ENCODE measurements around the gene BSDC1. TPM values are rescaled to one million over a fixed set of nuclear protein-coding genes. Genes with fewer than 3 reads are reported as not detected.
A peak's percentile ranks its signal among the peaks of the same experiment; 100 is the strongest.

BSDC1 gene
- total RNA-seq, 2 experiments from 2014 or later, result 29.4 to 36.9 TPM

GRCh38 chr1:32335790-32336590 lies 58.3 kb downstream of the BSDC1 start, which contains the start of gene MARCKSL1:
Gene MARCKSL1, minus strand, starts transcription at chr1:32336233. Its CDS starts 200 bp downstream, at chr1:32336033.
- intact Hi-C loops (cut with DNase I, micrococcal nuclease), result loop anchor here (1.0 to 5.0 kb wide), 8 partner anchors 15 to 481 kb away; partner anchors contain the start of genes BSDC1 (in 1 of the 2), EIF3I (in 1 of the 2), HDAC1 (in 1 of the 2) and LCK (in 1 of the 2)

GRCh38 chr1:32335535-32335789 lies 58.8 kb downstream of the BSDC1 start:
- Mint-ChIP-seq H3K9me3 (ENCODE audit: low read depth) (no peaks in the 10 kb centered on the region), H3K27me3 (no peaks in the 10 kb centered on the region), H3K36me3 (ENCODE audit: low read depth) (peaks cover 25% of the 10 kb centered on the region), H3K27ac (no peak overlapping the region), H3K4me3 (peak overlapping the region; percentile 77), H3K4me1 (peaks cover 52% of the 10 kb centered on the region)
- CTCF ChIA-PET, result interaction anchor here (0.6 to 2.4 kb wide), 8 partner anchors 10 to 155 kb away, joined by 3 to 8 read pairs (median 6); no protein-coding TSS in a partner anchor
- DNase-seq (no peak), ATAC-seq (peak; percentile 7)
- POLR2A ChIA-PET, result interaction anchor here (0.6 to 1.9 kb wide), 18 partner anchors 9 to 528 kb away, joined by 3 to 15 read pairs (median 4); partner anchors contain the start of genes BSDC1, CCDC28B, HDAC1 and IQCC
- intact Hi-C loops (cut with DNase I, micrococcal nuclease), result loop anchor here (1.0 to 5.0 kb wide), 4 partner anchors 16 to 113 kb away; partner anchors contain the start of genes EIF3I (in 1 of the 2), HDAC1 (in 1 of the 2) and TMEM234 (in 1 of the 2)

More at GRCh38 chr1:32335790-32336590, 58.3 kb downstream of the BSDC1 start, which contains the start of gene MARCKSL1:
- H3K9me3 Mint-ChIP-seq (ENCODE audit: low read depth), result no peaks in the 10 kb centered on the region
- peaks cover 22% of the 10 kb centered on the region for H3K36me3 Mint-ChIP-seq (ENCODE audit: low read depth)
- ChIA-PET POLR2A (interaction anchor here (0.6 to 1.9 kb wide), 18 partner anchors 9 to 529 kb away, joined by 3 to 15 read pairs (median 4); partner anchors contain the start of genes BSDC1, CCDC28B, HDAC1 and IQCC), CTCF (interaction anchor here (0.6 to 2.4 kb wide), 10 partner anchors 10 to 1346 kb away, joined by 3 to 8 read pairs (median 4); no protein-coding TSS in a partner anchor)
- H3K27me3 Mint-ChIP-seq, result no peaks in the 10 kb centered on the region
- H3K27ac Mint-ChIP-seq, result peak within 1 kb of the TSS; percentile 76
- ATAC-seq, result peak; percentile 50
- H3K4me1 Mint-ChIP-seq, result peaks cover 52% of the 10 kb centered on the region
- DNase-seq, result peak; percentile 88
- peak within 1 kb of the TSS; percentile 77 for H3K4me3 Mint-ChIP-seq

- H3K27me3 Mint-ChIP-seq, result no peaks in the 10 kb centered on the region
- peak; percentile 34 for ATAC-seq
- H3K9me3 Mint-ChIP-seq (ENCODE audit: low read depth), result no peaks in the 10 kb centered on the region
- peaks cover 52% of the 10 kb centered on the region for H3K4me1 Mint-ChIP-seq
- peak overlapping the region; percentile 77 for H3K4me3 Mint-ChIP-seq
- CTCF ChIA-PET, result interaction anchor here (0.7 to 1.7 kb wide), 3 partner anchors 77 to 118 kb away, joined by 3 to 7 read pairs (median 4); no protein-coding TSS in a partner anchor
- intact Hi-C loops (cut with DNase I, micrococcal nuclease), result loop anchor here (1.0 to 5.0 kb wide), 5 partner anchors 16 to 113 kb away; partner anchors contain the start of genes HDAC1 (in 2 of the 2), EIF3I (in 1 of the 2) and TMEM234 (in 1 of the 2)
- DNase-seq, result peak; percentile 76
- H3K27ac Mint-ChIP-seq, result peak overlapping the region; percentile 76
- H3K36me3 Mint-ChIP-seq (ENCODE audit: low read depth), result peaks cover 25% of the 10 kb centered on the region
- POLR2A ChIA-PET, result interaction anchor here (0.6 to 1.5 kb wide), 6 partner anchors 35 to 134 kb away, joined by 3 to 15 read pairs (median 6); partner anchors contain the start of genes BSDC1, CCDC28B and HDAC1
Measured at GRCh38 chr1:32334864-32335534, 59.2 kb downstream of the BSDC1 start.

DNA sequence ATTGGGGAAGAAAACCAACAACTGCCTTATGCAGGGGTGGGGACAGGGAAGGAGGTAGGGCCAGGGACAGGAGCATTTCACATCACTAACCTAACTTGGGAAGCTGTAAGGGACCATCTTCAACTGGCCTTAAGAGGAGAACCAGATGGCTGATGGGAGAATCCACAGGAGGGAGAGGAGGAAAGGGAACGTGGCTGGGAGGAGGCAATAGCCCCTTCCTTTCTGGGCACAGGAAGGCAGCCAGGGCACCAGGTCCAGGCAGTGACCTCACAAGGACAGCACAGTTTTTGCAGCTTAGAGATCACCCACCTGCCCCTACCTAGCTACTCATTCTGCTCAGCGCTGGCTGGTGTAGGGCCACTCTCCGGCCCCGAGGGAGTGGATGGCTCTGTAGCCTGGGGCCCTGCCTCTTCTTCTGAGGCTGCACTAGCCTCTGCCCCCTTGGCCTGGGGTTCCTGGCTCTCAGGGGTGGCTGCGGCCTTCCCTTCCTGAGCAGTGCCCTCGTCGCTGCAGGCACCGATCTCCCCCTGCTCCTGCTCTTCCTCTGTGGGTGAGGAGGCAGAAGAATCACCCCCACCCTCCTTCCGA lies 59.9 kb downstream of the BSDC1 start:
- H3K9me3 Mint-ChIP-seq (ENCODE audit: low read depth), result no peaks in the 10 kb centered on the region
- no peak for DNase-seq
- POLR2A ChIA-PET, result interaction anchor here (0.7 kb wide), 1 partner anchor 62 kb away, joined by 3 read pairs; no protein-coding TSS in a partner anchor
- H3K27ac Mint-ChIP-seq, result peak overlapping the region; percentile 24
- no peak for ATAC-seq
- peaks cover 49% of the 10 kb centered on the region for H3K4me1 Mint-ChIP-seq
- intact Hi-C loops (cut with DNase I, micrococcal nuclease), result loop anchor here in 1 of 2 experiments (5.0 kb wide), 1 partner anchor 42 kb away; the partner anchor contains the start of gene HDAC1
- CTCF ChIA-PET, result interaction anchor here (0.5 to 1.9 kb wide), 4 partner anchors 13 to 443 kb away, joined by 3 to 6 read pairs (median 4); no protein-coding TSS in a partner anchor
- peak overlapping the region; percentile 77 for H3K4me3 Mint-ChIP-seq
- peaks cover 29% of the 10 kb centered on the region for H3K36me3 Mint-ChIP-seq (ENCODE audit: low read depth)
- no peaks in the 10 kb centered on the region for H3K27me3 Mint-ChIP-seq

DNA sequence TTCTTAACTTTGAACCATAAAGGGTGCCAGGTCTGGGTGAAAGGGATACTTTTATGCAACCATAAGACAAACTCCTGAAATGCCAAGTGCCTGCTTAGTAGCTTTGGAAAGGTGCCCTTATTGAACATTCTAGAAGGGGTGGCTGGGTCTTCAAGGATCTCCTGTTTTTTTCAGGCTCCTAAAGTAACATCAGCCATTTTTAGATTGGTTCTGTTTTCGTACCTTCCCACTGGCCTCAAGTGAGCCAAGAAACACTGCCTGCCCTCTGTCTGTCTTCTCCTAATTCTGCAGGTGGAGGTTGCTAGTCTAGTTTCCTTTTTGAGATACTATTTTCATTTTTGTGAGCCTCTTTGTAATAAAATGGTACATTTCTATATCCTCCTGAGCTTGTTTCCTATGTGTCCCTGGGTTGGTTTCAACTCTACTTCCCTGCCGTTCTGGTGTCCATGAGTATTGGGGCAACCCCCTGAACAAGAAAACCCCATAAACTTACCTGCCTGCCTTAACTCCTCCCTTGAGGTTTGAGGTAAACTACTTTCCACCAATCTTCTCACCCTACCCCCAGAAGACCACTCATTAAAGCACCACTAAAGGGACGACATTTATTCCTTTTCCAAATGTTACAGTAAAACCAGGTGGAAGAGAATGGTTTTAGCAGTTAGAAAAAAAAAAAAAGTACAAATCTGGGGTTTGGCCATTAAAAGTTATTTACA lies 60.8 kb downstream of the BSDC1 start:
- ChIA-PET CTCF (interaction anchor here (0.5 to 1.9 kb wide), 4 partner anchors 12 to 444 kb away, joined by 3 to 6 read pairs (median 4); no protein-coding TSS in a partner anchor), POLR2A (interaction anchor here (0.6 to 1.3 kb wide), 4 partner anchors 9 to 63 kb away, joined by 3 to 7 read pairs (median 4); no protein-coding TSS in a partner anchor)
- H3K36me3 Mint-ChIP-seq (ENCODE audit: low read depth), result peaks cover 33% of the 10 kb centered on the region
- H3K9me3 Mint-ChIP-seq (ENCODE audit: low read depth), result no peaks in the 10 kb centered on the region
- no peak for DNase-seq
- peak overlapping the region; percentile 5 for H3K27ac Mint-ChIP-seq
- H3K4me3 Mint-ChIP-seq, result no peak overlapping the region
- peaks cover 40% of the 10 kb centered on the region for H3K4me1 Mint-ChIP-seq
- intact Hi-C loops (cut with DNase I, micrococcal nuclease), result loop anchor here in 1 of 2 experiments (5.0 kb wide), 1 partner anchor 41 kb away; the partner anchor contains the start of gene HDAC1
- no peak for ATAC-seq
- H3K27me3 Mint-ChIP-seq, result no peaks in the 10 kb centered on the region

- intact Hi-C loops (cut with DNase I, micrococcal nuclease), result loop anchor here in 1 of 2 experiments (5.0 kb wide), 1 partner anchor 40 kb away; the partner anchor contains the start of gene HDAC1
- Mint-ChIP-seq H3K27ac (no peak overlapping the region), H3K4me3 (no peak overlapping the region), H3K4me1 (peaks cover 34% of the 10 kb centered on the region), H3K9me3 (ENCODE audit: low read depth) (no peaks in the 10 kb centered on the region), H3K36me3 (ENCODE audit: low read depth) (peaks cover 41% of the 10 kb centered on the region), H3K27me3 (no peaks in the 10 kb centered on the region)
- DNase-seq (no peak), ATAC-seq (no peak)
- ChIA-PET CTCF (interaction anchor here (0.6 to 1.9 kb wide), 4 partner anchors 11 to 117 kb away, joined by 3 to 7 read pairs (median 6); no protein-coding TSS in a partner anchor), POLR2A (interaction anchor here (0.6 to 1.3 kb wide), 3 partner anchors 8 to 29 kb away, joined by 3 to 7 read pairs (median 4); no protein-coding TSS in a partner anchor)
Measured at GRCh38 chr1:32332290-32333079, 61.8 kb downstream of the BSDC1 start.

- POLR2A ChIA-PET, result interaction anchor here (0.6 to 1.0 kb wide), 2 partner anchors 20 to 27 kb away, joined by 3 to 4 read pairs; no protein-coding TSS in a partner anchor
- Mint-ChIP-seq H3K36me3 (ENCODE audit: low read depth) (peaks cover 44% of the 10 kb centered on the region), H3K27ac (no peak overlapping the region), H3K4me3 (no peak overlapping the region), H3K9me3 (ENCODE audit: low read depth) (no peaks in the 10 kb centered on the region), H3K27me3 (no peaks in the 10 kb centered on the region), H3K4me1 (peaks cover 25% of the 10 kb centered on the region)
- DNase-seq (no peak), ATAC-seq (no peak)
- CTCF ChIA-PET, result interaction anchor here (0.5 to 1.4 kb wide), 4 partner anchors 10 to 116 kb away, joined by 3 to 7 read pairs (median 4); no protein-coding TSS in a partner anchor
- intact Hi-C loops (cut with DNase I, micrococcal nuclease), result loop anchor here in 1 of 2 experiments (5.0 kb wide), 1 partner anchor 39 kb away; the partner anchor contains the start of gene HDAC1
Measured at GRCh38 chr1:32331549-32331948, 62.7 kb downstream of the BSDC1 start.

- DNase-seq (no peak), ATAC-seq (no peak)
- Mint-ChIP-seq H3K36me3 (ENCODE audit: low read depth) (peaks cover 46% of the 10 kb centered on the region), H3K9me3 (ENCODE audit: low read depth) (no peaks in the 10 kb centered on the region), H3K4me3 (no peak overlapping the region), H3K4me1 (peaks cover 25% of the 10 kb centered on the region), H3K27ac (no peak overlapping the region), H3K27me3 (no peaks in the 10 kb centered on the region)
- intact Hi-C loops (cut with DNase I, micrococcal nuclease), result loop anchor here in 1 of 2 experiments (5.0 kb wide), 1 partner anchor 38 kb away; the partner anchor contains the start of gene HDAC1
- ChIA-PET POLR2A (interaction anchor here (1.0 kb wide), 1 partner anchor 19 kb away, joined by 3 read pairs; no protein-coding TSS in a partner anchor), CTCF (interaction anchor here (1.0 to 1.4 kb wide), 2 partner anchors 82 to 115 kb away, joined by 3 to 7 read pairs; no protein-coding TSS in a partner anchor)
Measured at GRCh38 chr1:32330558-32331151, 63.6 kb downstream of the BSDC1 start.

All from activated CD4-positive, alpha-beta T cell treated with anti-CD3 and anti-CD28 coated beads for 36 hours (primary cell).